ENCODE data around the gene PRKCH. TPM values are rescaled to one million over a fixed set of nuclear protein-coding genes. Genes with fewer than 3 reads are reported as not detected.

Gene PRKCH
- total RNA-seq, 1 experiment from 2014 or later = 12.4 TPM

DNA sequence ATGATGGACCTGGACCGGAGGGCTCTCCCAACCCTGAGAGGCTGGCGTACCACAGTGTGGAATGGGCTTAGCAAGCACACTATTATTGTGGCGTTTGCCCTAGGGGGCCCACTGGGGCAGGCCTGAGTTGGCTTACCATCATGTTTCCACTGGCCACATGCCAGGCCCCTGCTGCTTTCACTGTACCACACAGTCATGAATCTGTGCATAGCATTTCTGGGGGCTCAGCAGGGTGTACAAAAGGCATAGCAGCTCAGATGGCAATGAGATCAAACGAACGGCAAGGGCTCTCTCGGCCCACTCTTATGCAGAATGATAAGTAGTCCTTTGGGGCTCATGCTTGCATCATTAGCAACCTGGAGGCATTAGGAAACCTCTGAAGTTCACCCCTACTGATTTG lies 236.9 kb downstream of the PRKCH start:
- CTCF ChIA-PET = interaction anchor here (1.2 to 1.4 kb wide), 2 partner anchors 83 to 173 kb away, joined by 3 read pairs; no protein-coding TSS in a partner anchor
- intact Hi-C loops (cut with micrococcal nuclease) = no loop called here
- TF ChIP-seq, protein P1, sequence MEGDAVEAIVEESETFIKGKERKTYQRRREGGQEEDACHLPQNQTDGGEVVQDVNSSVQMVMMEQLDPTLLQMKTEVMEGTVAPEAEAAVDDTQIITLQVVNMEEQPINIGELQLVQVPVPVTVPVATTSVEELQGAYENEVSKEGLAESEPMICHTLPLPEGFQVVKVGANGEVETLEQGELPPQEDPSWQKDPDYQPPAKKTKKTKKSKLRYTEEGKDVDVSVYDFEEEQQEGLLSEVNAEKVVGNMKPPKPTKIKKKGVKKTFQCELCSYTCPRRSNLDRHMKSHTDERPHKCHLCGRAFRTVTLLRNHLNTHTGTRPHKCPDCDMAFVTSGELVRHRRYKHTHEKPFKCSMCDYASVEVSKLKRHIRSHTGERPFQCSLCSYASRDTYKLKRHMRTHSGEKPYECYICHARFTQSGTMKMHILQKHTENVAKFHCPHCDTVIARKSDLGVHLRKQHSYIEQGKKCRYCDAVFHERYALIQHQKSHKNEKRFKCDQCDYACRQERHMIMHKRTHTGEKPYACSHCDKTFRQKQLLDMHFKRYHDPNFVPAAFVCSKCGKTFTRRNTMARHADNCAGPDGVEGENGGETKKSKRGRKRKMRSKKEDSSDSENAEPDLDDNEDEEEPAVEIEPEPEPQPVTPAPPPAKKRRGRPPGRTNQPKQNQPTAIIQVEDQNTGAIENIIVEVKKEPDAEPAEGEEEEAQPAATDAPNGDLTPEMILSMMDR (IDR thresholded peaks at IDR 0.05; ENCODE audit: unreplicated experiment) = no peak
- H3K9me3 Mint-ChIP-seq (ENCODE audit: unreplicated experiment) = no peaks in the 10 kb centered on the region
- no peaks in the 10 kb centered on the region for H3K27me3 Mint-ChIP-seq (ENCODE audit: insufficient read depth, unreplicated experiment)
- BruUV-seq (replicated peaks) = no TSS peak
- DNase-seq (ENCODE audit: unreplicated experiment) = peak; percentile 66
- H3K4me1 Mint-ChIP-seq (ENCODE audit: insufficient read depth, unreplicated experiment) = peaks cover 54% of the 10 kb centered on the region
- POLR2A ChIA-PET = no interaction called here
- no peaks in the 10 kb centered on the region for H3K36me3 Mint-ChIP-seq (ENCODE audit: insufficient read depth, unreplicated experiment)
- no peak overlapping the region for H3K27ac Mint-ChIP-seq (ENCODE audit: low read depth, unreplicated experiment)
- no peak overlapping the region for H3K4me3 Mint-ChIP-seq (ENCODE audit: unreplicated experiment)

DNA sequence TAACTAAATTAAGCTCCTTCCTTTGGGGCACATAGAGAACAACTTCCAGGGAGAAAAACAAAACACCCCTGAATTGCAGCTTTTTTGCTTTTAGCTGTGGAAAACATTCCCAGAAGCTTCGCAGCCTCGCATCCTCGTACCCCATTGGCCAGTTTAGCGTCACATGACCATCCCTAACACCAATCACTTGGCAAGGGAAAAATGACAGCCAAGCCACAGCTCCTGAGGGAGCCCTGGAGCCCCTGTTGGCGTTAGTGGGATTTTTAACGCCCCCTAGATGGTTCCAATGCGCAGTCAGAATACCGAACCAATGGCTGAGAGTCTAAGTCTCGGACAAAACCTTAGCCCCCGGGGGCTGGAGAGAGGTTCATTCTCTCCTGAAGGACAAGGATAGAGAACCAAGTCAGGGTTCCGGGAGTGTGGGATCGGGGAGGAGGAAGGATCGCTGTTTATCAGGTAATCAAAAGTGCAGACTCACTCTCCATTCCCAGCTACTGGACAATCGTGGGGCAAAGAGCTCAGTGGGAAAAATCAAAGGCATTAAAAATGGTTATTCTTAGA lies 238.3 kb downstream of the PRKCH start:
- no peaks in the 10 kb centered on the region for H3K27me3 Mint-ChIP-seq (ENCODE audit: insufficient read depth, unreplicated experiment)
- TF ChIP-seq, protein P1 (IDR thresholded peaks at IDR 0.05; ENCODE audit: unreplicated experiment) = no peak
- peaks cover 56% of the 10 kb centered on the region for H3K4me1 Mint-ChIP-seq (ENCODE audit: insufficient read depth, unreplicated experiment)
- no TSS peak for BruUV-seq (replicated peaks)
- H3K36me3 Mint-ChIP-seq (ENCODE audit: insufficient read depth, unreplicated experiment) = no peaks in the 10 kb centered on the region
- intact Hi-C loops (cut with micrococcal nuclease) = no loop called here
- H3K4me3 Mint-ChIP-seq (ENCODE audit: unreplicated experiment) = no peak overlapping the region
- CTCF ChIA-PET = interaction anchor here (0.6 kb wide), 1 partner anchor 695 kb away, joined by 5 read pairs; no protein-coding TSS in a partner anchor
- POLR2A ChIA-PET = interaction anchor here (0.6 to 3.8 kb wide), 9 partner anchors 8 to 139 kb away, joined by 3 to 32 read pairs (median 4); partner anchors contain the start of gene HIF1A
- no peaks in the 10 kb centered on the region for H3K9me3 Mint-ChIP-seq (ENCODE audit: unreplicated experiment)
- H3K27ac Mint-ChIP-seq (ENCODE audit: low read depth, unreplicated experiment) = peak overlapping the region; percentile 23
- no peak for DNase-seq (ENCODE audit: unreplicated experiment)

DNA sequence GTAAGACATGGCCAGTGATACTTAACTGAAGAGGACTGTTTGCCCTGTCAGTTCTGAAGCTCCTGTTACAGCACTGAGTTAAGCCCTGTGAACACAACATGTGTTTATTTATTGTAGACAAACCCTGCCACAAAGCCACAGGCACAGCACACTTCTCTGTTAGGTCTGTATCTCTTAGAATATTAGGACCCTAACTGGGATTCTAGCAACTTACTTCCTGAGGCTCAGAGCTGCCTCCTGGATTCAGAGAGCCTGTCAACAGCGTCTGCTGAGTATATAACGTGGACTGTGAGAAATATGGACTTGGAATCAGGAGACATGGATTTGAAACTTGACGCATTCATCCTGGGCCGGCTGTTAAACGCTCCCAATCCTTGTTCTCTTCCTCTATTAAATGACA lies 238.9 kb downstream of the PRKCH start:
- TF ChIP-seq, protein P1 (IDR thresholded peaks at IDR 0.05; ENCODE audit: unreplicated experiment) = no peak
- intact Hi-C loops (cut with micrococcal nuclease) = no loop called here
- peaks cover 56% of the 10 kb centered on the region for H3K4me1 Mint-ChIP-seq (ENCODE audit: insufficient read depth, unreplicated experiment)
- peak overlapping the region; percentile 23 for H3K27ac Mint-ChIP-seq (ENCODE audit: low read depth, unreplicated experiment)
- H3K9me3 Mint-ChIP-seq (ENCODE audit: unreplicated experiment) = no peaks in the 10 kb centered on the region
- no peaks in the 10 kb centered on the region for H3K36me3 Mint-ChIP-seq (ENCODE audit: insufficient read depth, unreplicated experiment)
- CTCF ChIA-PET = interaction anchor here (0.6 kb wide), 1 partner anchor 694 kb away, joined by 5 read pairs; no protein-coding TSS in a partner anchor
- H3K27me3 Mint-ChIP-seq (ENCODE audit: insufficient read depth, unreplicated experiment) = no peaks in the 10 kb centered on the region
- no peak overlapping the region for H3K4me3 Mint-ChIP-seq (ENCODE audit: unreplicated experiment)
- POLR2A ChIA-PET = interaction anchor here (0.8 to 3.8 kb wide), 7 partner anchors 9 to 138 kb away, joined by 3 to 32 read pairs (median 4); partner anchors contain the start of gene HIF1A
- no TSS peak for BruUV-seq (replicated peaks)
- no peak for DNase-seq (ENCODE audit: unreplicated experiment)

DNA sequence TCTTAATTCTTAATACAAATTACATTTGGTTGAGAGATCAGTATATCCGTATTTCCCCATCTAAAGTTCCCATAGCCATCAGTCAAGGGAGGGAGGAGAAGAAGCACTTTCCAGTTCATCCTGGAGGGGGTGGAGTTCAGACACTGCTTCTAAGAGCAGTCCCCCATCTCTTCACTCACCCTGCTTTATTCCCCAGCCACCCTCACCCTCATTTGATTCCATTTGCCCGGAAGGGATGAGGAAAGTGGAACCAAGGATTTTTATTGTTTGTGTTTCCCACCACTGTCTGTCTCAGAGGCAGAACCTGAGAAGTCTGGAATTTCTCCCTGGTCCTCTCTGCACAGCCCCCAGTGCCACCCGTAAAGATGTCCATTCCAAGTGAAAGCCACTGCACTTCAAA lies 239.7 kb downstream of the PRKCH start:
- POLR2A ChIA-PET = interaction anchor here (0.8 to 6.8 kb wide), 10 partner anchors 9 to 138 kb away, joined by 4 to 108 read pairs (median 25); no protein-coding TSS in a partner anchor
- CTCF ChIA-PET = interaction anchor here (0.6 to 2.6 kb wide), 4 partner anchors 10 to 220 kb away, joined by 3 to 7 read pairs (median 4); no protein-coding TSS in a partner anchor
- Mint-ChIP-seq H3K4me1 (ENCODE audit: insufficient read depth, unreplicated experiment) (peaks cover 49% of the 10 kb centered on the region), H3K27me3 (ENCODE audit: insufficient read depth, unreplicated experiment) (no peaks in the 10 kb centered on the region), H3K27ac (ENCODE audit: low read depth, unreplicated experiment) (peak overlapping the region; percentile 86), H3K36me3 (ENCODE audit: insufficient read depth, unreplicated experiment) (no peaks in the 10 kb centered on the region), H3K4me3 (ENCODE audit: unreplicated experiment) (no peak overlapping the region), H3K9me3 (ENCODE audit: unreplicated experiment) (no peaks in the 10 kb centered on the region)
- BruUV-seq (replicated peaks) = no TSS peak
- peak; percentile 86 for DNase-seq (ENCODE audit: unreplicated experiment)
- TF ChIP-seq, protein P1 (IDR thresholded peaks at IDR 0.05; ENCODE audit: unreplicated experiment) = no peak
- intact Hi-C loops (cut with micrococcal nuclease) = no loop called here

All from MCF 10A (cell line).